GM23248 (cell line): ENCODE measurements around the gene P2RY12.

Experiments
- EZH2 ChIP-seq: fragments of 200-600 bp; sonication (generic); IDR thresholded peaks from 2 replicates; pipeline ENCODE4 v1.6.1; 2018; ENCODE audit warnings: antibody characterized with exemption, mild to moderate bottlenecking; ENCODE audit not compliant: insufficient read depth, poor library complexity, severe bottlenecking
- EZH2phosphoT487 ChIP-seq: fragments of 200-600 bp; sonication (generic); IDR thresholded peaks from 2 replicates; pipeline ENCODE4 v1.6.1; 2018; ENCODE audit warnings: antibody characterized with exemption, moderate library complexity, mild to moderate bottlenecking, low read depth; ENCODE audit not compliant: insufficient read depth

- TF ChIP-seq EZH2phosphoT487 (no peak), EZH2 (no peak)
These were observed 64.4 kb downstream of the P2RY12 start for GRCh38 chr3:151320131-151320530.
